ENCODE data around the gene SNTB2. TPM values are rescaled to one million over a fixed set of nuclear protein-coding genes. Genes with fewer than 3 reads are reported as not detected.

Gene SNTB2
- polyA plus RNA-seq, 3 donors = 1.2 to 6.0 (median 5.0) TPM

DNA sequence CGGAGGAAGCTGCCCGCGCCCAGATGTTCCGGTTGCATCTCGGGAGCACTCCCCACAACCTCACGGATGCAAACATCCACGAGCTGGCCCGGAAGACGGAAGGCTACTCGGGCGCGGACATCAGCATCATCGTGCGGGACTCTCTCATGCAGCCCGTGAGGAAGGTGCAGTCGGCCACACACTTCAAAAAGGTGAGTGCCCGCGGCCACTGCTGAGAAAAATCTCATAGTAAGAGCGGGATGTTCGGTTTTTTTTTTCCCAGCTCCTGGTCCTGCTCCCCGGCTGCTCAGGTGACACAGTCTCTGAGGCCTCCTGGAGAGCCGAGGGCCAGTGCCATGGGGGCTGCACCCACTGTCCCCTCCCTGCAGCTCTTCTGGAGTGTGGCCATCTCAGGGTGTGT lies 134.1 kb downstream of the SNTB2 start:
- Histone ChIP-seq H2AFZ (ENCODE audit: insufficient read depth, low read depth, low read length, poor library complexity, severe bottlenecking) (no peak overlapping the region), H3K27ac (ENCODE audit: low read depth in 1 of 2, low read length in 2 of 2) (no peak overlapping the region), H3K9me3 (replicated peaks in 1 of 2; ENCODE audit: control insufficient read depth in 1 of 2, insufficient read depth in 1 of 2, low read length in 2 of 2) (no peaks in the 10 kb centered on the region), H3K4me3 (replicated peaks in 1 of 3; ENCODE audit: low read depth in 2 of 3, low read length in 3 of 3) (no peak overlapping the region), H3K27me3 (ENCODE audit: control insufficient read depth in 2 of 2, insufficient read depth in 2 of 2, low read length in 2 of 2) (no peaks in the 10 kb centered on the region), H3K4me2 (replicated peaks; ENCODE audit: extremely low read depth, low read length, poor library complexity, severe bottlenecking) (no peak overlapping the region), H3K79me2 (ENCODE audit: insufficient read depth, low read length) (peaks cover 49% of the 10 kb centered on the region), H3K9ac (ENCODE audit: insufficient read depth, low read length, poor library complexity, severe bottlenecking) (no peak overlapping the region), H4K20me1 (ENCODE audit: insufficient read depth, low read length) (peaks cover 86% of the 10 kb centered on the region), H3K4me1 (ENCODE audit: control insufficient read depth in 1 of 2, insufficient read depth in 2 of 2, low read length in 2 of 2) (no peaks in the 10 kb centered on the region), H3K36me3 (replicated peaks in 1 of 2; ENCODE audit: control insufficient read depth in 1 of 2, insufficient read depth in 2 of 2, low read length in 2 of 2) (peaks cover 88 to 100% of the 10 kb centered on the region in 2 donors)
- no peak for DNase-seq
- TF ChIP-seq, protein P1, sequence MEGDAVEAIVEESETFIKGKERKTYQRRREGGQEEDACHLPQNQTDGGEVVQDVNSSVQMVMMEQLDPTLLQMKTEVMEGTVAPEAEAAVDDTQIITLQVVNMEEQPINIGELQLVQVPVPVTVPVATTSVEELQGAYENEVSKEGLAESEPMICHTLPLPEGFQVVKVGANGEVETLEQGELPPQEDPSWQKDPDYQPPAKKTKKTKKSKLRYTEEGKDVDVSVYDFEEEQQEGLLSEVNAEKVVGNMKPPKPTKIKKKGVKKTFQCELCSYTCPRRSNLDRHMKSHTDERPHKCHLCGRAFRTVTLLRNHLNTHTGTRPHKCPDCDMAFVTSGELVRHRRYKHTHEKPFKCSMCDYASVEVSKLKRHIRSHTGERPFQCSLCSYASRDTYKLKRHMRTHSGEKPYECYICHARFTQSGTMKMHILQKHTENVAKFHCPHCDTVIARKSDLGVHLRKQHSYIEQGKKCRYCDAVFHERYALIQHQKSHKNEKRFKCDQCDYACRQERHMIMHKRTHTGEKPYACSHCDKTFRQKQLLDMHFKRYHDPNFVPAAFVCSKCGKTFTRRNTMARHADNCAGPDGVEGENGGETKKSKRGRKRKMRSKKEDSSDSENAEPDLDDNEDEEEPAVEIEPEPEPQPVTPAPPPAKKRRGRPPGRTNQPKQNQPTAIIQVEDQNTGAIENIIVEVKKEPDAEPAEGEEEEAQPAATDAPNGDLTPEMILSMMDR (IDR thresholded peaks at IDR 0.05) = no peak
- Mint-ChIP-seq H3K27me3 (ENCODE audit: low read depth in 3 of 3) (peaks cover 0 to 1% (median 0%) of the 10 kb centered on the region in 3 donors), H3K27ac (no peak overlapping the region), H3K36me3 (peaks cover 83 to 99% of the 10 kb centered on the region in 2 donors), H3K9me3 (no peaks in the 10 kb centered on the region), H3K4me3 (no peak overlapping the region), H3K4me1 (peaks cover 6% of the 10 kb centered on the region)
- 98% methylated on average over 22 of the region's 22 CpGs for WGBS (ENCODE audit: insufficient coverage)
- intact Hi-C loops (cut with micrococcal nuclease) = no loop called here

DNA sequence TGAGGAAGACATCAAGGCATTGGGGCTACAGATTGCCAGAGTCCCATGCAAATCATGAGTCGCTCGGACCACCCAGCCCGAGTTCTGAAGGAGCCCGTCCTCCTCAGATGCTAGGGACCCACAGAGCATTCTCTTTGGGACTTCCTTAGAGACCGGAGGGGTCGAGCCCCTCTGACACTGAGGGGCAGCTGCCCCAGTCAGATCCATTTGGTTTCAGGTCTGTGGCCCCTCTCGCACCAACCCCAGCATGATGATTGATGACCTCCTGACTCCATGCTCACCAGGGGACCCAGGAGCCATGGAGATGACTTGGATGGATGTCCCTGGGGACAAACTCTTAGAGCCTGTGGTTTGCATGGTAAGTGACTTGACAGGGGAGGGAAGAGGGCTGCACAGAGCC lies 135.4 kb downstream of the SNTB2 start:
- no peaks in the 10 kb centered on the region for H3K9me3 ChIP-seq (replicated peaks in 1 of 2; ENCODE audit: control insufficient read depth in 1 of 2, insufficient read depth in 1 of 2, low read length in 2 of 2)
- no peak overlapping the region for H3K4me3 ChIP-seq (replicated peaks in 1 of 3; ENCODE audit: low read depth in 2 of 3, low read length in 3 of 3)
- H3K27ac Mint-ChIP-seq = peak overlapping the region in 1 of 7 donors; percentile 13
- H4K20me1 ChIP-seq (ENCODE audit: insufficient read depth, low read length) = peaks cover 87% of the 10 kb centered on the region
- no peak overlapping the region for H2AFZ ChIP-seq (ENCODE audit: insufficient read depth, low read depth, low read length, poor library complexity, severe bottlenecking)
- H3K79me2 ChIP-seq (ENCODE audit: insufficient read depth, low read length) = peaks cover 61% of the 10 kb centered on the region
- DNase-seq = no peak
- no peak overlapping the region for H3K4me2 ChIP-seq (replicated peaks; ENCODE audit: extremely low read depth, low read length, poor library complexity, severe bottlenecking)
- no peaks in the 10 kb centered on the region for H3K4me1 ChIP-seq (ENCODE audit: control insufficient read depth in 1 of 2, insufficient read depth in 2 of 2, low read length in 2 of 2)
- H3K4me1 Mint-ChIP-seq = peaks cover 12% of the 10 kb centered on the region
- no peak overlapping the region for H3K4me3 Mint-ChIP-seq
- H3K27me3 Mint-ChIP-seq (ENCODE audit: low read depth in 3 of 3) = peaks cover 0 to 1% (median 0%) of the 10 kb centered on the region in 3 donors
- no peaks in the 10 kb centered on the region for H3K27me3 ChIP-seq (ENCODE audit: control insufficient read depth in 2 of 2, insufficient read depth in 2 of 2, low read length in 2 of 2)
- 95% methylated on average over 6 of the region's 7 CpGs for WGBS (ENCODE audit: insufficient coverage)
- no peak overlapping the region for H3K27ac ChIP-seq (ENCODE audit: low read depth in 1 of 2, low read length in 2 of 2)
- peaks cover 79 to 98% of the 10 kb centered on the region in 2 donors for H3K36me3 Mint-ChIP-seq
- no peaks in the 10 kb centered on the region for H3K9me3 Mint-ChIP-seq
- no peak overlapping the region for H3K9ac ChIP-seq (ENCODE audit: insufficient read depth, low read length, poor library complexity, severe bottlenecking)
- intact Hi-C loops (cut with micrococcal nuclease) = no loop called here
- peaks cover 81 to 96% of the 10 kb centered on the region in 2 donors for H3K36me3 ChIP-seq (replicated peaks in 1 of 2; ENCODE audit: control insufficient read depth in 1 of 2, insufficient read depth in 2 of 2, low read length in 2 of 2)
- TF ChIP-seq, protein P1 (IDR thresholded peaks at IDR 0.05) = no peak
